GM19023 (cell line): ENCODE results near the gene CSNK1G3.
"Not testable (repeated sequence)": the region's sequence is repeated elsewhere in the genome, so short reads cannot be mapped to it uniquely, and the experiment has no call there.

Source experiments
- ATAC-seq: cut with Tn5 transposase; IDR thresholded peaks from one replicate; pipeline ENCODE4 v1.9.1; 2021; ENCODE audit warnings: mild to moderate bottlenecking, moderate library complexity; ENCODE audit not compliant: unreplicated experiment

CSNK1G3 gene

GRCh38 chr5:123511648-123512605 lies at the start of gene CSNK1G3:
CSNK1G3 (plus strand) TSS chr5:123512177; CDS start chr5:123545664, 33,487 bp downstream.
- peak; percentile 97 for ATAC-seq

DNA sequence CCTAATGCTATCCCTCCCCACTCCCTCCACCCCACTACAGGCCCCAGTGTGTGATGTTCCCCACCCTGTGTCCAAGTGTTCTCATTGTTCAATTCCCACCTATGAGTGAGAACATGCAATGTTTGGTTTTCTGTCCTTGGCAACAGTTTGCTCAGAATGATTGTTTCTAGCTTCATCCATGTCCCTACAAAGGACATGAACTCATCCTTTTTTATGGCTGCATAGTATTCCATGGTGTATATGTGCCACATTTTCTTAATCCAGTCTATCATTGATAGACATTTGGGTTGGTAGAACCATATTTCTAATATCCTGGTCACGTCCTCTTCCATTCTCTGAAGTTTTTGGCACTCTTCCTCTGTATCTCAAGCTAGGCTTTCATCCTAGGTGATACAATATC lies 45.1 kb upstream of the CSNK1G3 start:
- not testable (repeated sequence) for ATAC-seq

- no peak for ATAC-seq
These were observed 40.6 kb upstream of the CSNK1G3 start for GRCh38 chr5:123471385-123471784.

GRCh38 chr5:123472150-123472924 lies 39.6 kb upstream of the CSNK1G3 start:
- no peak for ATAC-seq

GRCh38 chr5:123474228-123474627 lies 37.7 kb upstream of the CSNK1G3 start:
- ATAC-seq, result no peak

DNA sequence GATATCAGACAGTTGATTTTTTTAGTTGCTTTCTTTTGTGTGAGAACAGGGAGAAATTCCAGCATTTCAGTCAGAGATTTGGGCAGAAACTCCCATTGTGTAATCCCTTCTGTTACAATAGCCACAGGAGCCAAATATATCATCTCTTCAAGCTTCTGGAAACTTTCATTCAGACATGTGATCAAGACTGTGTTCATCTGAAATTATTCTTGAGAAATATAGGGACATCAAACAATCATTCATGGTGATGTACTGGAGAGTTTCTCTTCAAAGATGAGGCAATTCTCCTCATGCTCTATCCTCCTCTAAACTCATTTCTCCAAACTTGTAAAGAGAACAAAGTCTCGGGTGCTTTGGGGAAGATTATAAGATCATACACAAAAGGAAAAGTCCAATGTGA lies 35.2 kb upstream of the CSNK1G3 start:
- ATAC-seq, result no peak

GRCh38 chr5:123478546-123478945 lies 33.4 kb upstream of the CSNK1G3 start:
- no peak for ATAC-seq

GRCh38 chr5:123482258-123482657 lies 29.7 kb upstream of the CSNK1G3 start:
- no peak for ATAC-seq

- no peak for ATAC-seq
These were observed 28.4 kb upstream of the CSNK1G3 start for GRCh38 chr5:123483446-123484077.

DNA sequence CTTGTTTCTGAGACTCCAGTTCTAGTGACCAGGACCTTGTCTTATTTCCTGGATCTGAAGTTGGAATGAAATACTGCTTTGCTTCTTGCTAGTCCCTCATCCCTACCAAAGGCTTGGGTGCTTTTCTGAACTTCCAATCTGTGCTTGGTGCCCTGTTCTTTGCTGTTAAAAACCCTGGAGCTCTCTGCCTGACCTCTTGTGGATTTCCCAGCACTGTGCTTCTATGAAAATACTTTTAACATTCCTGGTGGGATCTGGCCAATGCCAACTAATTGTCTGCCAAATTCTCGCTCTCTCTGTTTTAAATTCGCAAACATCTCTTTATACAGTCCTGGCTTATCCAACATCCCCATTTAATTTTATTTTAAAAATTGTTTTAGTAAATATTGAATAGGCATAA lies 26.7 kb upstream of the CSNK1G3 start:
- ATAC-seq, result no peak

- ATAC-seq, result no peak
These were observed 24.9 kb upstream of the CSNK1G3 start for GRCh38 chr5:123486951-123487655.

DNA sequence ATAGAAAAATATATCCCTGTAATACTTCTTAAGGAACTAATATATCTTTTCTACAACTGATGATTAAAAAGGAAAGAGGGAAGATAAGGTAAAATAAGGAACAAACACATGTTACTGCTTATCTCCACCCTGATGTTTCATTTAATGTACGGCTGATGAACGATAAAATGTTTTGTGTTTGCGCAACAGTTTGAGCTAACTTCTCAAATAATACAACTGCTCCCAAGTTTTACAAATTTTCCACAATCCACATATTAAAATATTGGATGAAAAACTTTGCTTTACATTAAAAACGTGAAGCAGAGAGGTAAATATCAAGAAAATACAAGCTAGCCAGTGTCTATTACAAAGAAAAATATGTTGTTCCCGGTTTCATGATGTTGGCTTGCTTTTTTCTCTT lies 21.0 kb upstream of the CSNK1G3 start:
- ATAC-seq, result no peak

DNA sequence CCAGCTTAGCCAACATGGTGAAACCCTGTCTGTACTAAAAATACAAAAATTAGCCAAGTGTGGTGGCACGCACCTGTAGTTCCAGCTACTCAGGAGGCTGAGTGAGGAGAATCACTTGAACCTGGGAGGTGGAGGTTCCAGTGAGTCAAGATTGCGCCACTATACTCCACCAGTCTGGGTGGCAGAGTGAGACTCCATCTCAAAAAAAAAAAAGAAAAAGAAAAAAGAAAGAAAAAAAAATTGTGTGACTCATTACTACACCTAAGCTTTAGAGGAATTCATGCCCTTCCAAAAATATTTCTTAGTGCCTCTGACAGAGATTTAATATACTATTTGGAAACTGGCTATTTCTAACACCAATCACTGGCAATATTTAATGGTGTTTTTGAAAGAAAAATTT lies 16.8 kb upstream of the CSNK1G3 start:
- ATAC-seq, result not testable (repeated sequence)

- no peak for ATAC-seq
These were observed 15.1 kb upstream of the CSNK1G3 start for GRCh38 chr5:123496892-123497291.

DNA sequence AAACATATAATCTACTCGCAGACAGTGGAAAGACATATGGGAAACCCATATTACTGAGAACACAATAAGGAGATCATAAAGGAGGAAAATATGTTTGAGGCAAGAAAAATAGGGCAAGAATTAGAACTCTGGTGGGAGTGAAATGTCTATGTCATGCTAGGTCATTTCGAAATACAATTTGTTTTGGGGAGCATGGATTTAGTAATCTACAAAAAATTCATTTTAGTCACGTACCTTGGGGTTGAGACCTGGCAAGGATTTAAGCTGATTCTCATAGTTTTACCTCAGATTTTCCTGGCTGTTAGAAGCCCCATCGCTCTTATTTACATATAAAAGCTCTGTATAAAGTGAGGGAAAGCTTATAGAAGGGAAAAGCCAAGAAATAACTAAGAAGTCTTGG lies 11.5 kb upstream of the CSNK1G3 start:
- no peak for ATAC-seq

DNA sequence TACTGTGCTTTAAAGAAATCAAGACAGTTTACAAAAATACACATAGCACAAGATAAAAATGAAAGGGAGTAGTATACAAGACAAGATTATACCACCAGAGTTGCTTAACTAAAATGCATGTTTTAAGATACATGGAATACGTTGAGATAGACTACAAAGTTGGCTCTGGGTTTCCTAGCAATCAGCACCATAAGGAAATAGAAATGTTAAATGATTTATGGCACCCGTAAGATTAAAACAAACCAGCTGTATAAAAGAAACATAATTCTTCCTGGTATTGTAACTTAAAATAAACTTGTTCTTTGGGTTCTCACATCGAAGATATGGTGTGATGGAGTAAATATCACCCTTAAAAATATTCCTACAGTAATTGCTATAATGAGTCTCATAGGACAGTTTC lies 9.9 kb upstream of the CSNK1G3 start:
- no peak for ATAC-seq

GRCh38 chr5:123503299-123503698 lies 8.7 kb upstream of the CSNK1G3 start:
- ATAC-seq, result no peak

- ATAC-seq, result no peak
These were observed 6.3 kb upstream of the CSNK1G3 start for GRCh38 chr5:123505633-123506032.

DNA sequence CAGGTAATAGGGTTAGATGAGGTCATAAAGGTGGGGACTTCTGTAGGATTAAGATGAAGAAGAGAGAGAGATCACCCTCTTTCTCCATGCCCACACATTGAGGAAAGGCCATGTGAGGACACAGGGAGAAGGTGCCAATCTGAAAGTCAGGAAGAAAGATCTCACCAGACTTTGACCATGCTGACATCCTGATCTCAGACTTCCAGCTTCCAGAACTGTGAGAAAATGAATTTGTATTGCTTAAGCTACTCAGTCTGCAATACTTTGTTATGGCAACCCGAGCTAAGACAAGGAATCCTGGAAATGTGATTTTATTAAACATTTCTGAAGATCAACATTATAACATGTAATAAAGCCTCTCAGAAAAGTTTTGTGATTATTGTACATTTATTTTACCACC lies 3.5 kb upstream of the CSNK1G3 start:
- ATAC-seq, result no peak

DNA sequence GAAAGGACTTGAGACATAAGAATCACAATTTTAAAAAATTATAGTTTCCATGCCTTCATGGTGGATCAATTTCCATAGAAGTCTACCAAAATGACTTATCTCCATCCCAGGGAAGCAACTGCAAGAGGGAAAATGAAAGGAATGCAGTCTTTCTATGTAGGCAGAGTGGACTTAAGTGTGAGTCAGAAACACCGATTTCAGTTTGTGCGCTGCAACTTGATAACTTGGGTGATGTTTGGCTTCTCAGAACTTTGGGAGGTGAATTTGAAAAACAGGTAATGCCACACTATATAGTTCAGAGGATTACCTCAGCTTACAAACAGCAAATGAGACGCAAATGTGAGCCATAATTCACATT lies 708 bp upstream of the CSNK1G3 start:
- ATAC-seq, result no peak
